WTC11 (cell line): Measurements from ENCODE around the gene BEND5. TPM values are rescaled to one million over a fixed set of nuclear protein-coding genes. Genes with fewer than 3 reads are reported as not detected.

ENCODE experiments used
- ATAC-seq: fragments of 200-7000 bp; cut with Tn5 transposase; 2 replicates; pipeline ENCODE4 v1.10.0; 2021; ENCODE audit warnings: mild to moderate bottlenecking, moderate library complexity
- CTCF ChIA-PET: fragments of 300-600 bp; sonication (Branson Sonifier 250); formaldehyde crosslinking; loops from one replicate; lab custom pipeline; 2021; ENCODE audit warnings: antibody characterized with exemption; lab: Charles Lee
- POLR2A ChIA-PET: fragments of 350-600 bp; sonication (Branson Sonifier 250); formaldehyde crosslinking; loops from one replicate; lab custom pipeline; 2021; ENCODE audit warnings: antibody characterized with exemption; lab: Charles Lee
- DNase-seq: peaks from one replicate; pipeline ENCODE4 v3.0.0; 2021; ENCODE audit warnings: low spot score
- H3K27ac Mint-ChIP-seq: 2 replicates; pipeline ENCODE4 v1.8.0; 2021; ENCODE audit warnings: mixed read lengths
- H3K27me3 Mint-ChIP-seq: 2 replicates; pipeline ENCODE4 v1.8.0; 2021; ENCODE audit warnings: low read depth, mild to moderate bottlenecking, moderate library complexity, mixed read lengths
- H3K36me3 Mint-ChIP-seq: 2 replicates; pipeline ENCODE4 v1.8.0; 2021; ENCODE audit warnings: mixed read lengths
- H3K4me1 Mint-ChIP-seq: 2 replicates; pipeline ENCODE4 v1.8.0; 2022; ENCODE audit warnings: mixed read lengths
- H3K4me3 Mint-ChIP-seq: 2 replicates; pipeline ENCODE4 v1.8.0; 2021; ENCODE audit warnings: mild to moderate bottlenecking, moderate library complexity, mixed read lengths
- H3K9me3 Mint-ChIP-seq: 2 replicates; pipeline ENCODE4 v1.8.0; 2021; ENCODE audit warnings: mixed read lengths
- ARID4B ChIP-seq: sonication (generic); formaldehyde crosslinking; IDR thresholded peaks from 2 replicates; pipeline ENCODE4 v1.8.0; 2023; ENCODE audit warnings: missing genetic modification reagents, mild to moderate bottlenecking, borderline replicate concordance
- E2F5 ChIP-seq: sonication (generic); formaldehyde crosslinking; IDR thresholded peaks from 2 replicates; pipeline ENCODE4 v1.8.1; 2022; ENCODE audit warnings: mild to moderate bottlenecking, moderate library complexity, missing genetic modification reagents
- GABPB1 ChIP-seq: sonication (generic); formaldehyde crosslinking; IDR thresholded peaks from 2 replicates; pipeline ENCODE4 v1.8.1; 2023; ENCODE audit warnings: mild to moderate bottlenecking, missing genetic modification reagents
- HMGXB4 ChIP-seq: sonication (generic); formaldehyde crosslinking; IDR thresholded peaks from 2 replicates; pipeline ENCODE4 v1.8.1; 2023; ENCODE audit warnings: mild to moderate bottlenecking, moderate library complexity, missing genetic modification reagents
- IRF2 ChIP-seq: sonication (generic); formaldehyde crosslinking; IDR thresholded peaks from 2 replicates; pipeline ENCODE4 v1.8.0; 2022; ENCODE audit warnings: low read depth, missing genetic modification reagents, borderline replicate concordance
- JAZF1 ChIP-seq: fragments of 250-450 bp; sonication (Bioruptor Pico); IDR thresholded peaks from 2 replicates; pipeline ENCODE4 v1.9.0; 2021; ENCODE audit warnings: moderate library complexity, mild to moderate bottlenecking, inconsistent platforms
- JUN ChIP-seq: sonication (generic); formaldehyde crosslinking; IDR thresholded peaks from 2 replicates; pipeline ENCODE4 v1.8.0; 2023; ENCODE audit warnings: mild to moderate bottlenecking, missing genetic modification reagents
- KAT7 ChIP-seq: sonication (generic); formaldehyde crosslinking; IDR thresholded peaks from 2 replicates; pipeline ENCODE4 v1.8.1; 2023; ENCODE audit warnings: missing genetic modification reagents, mild to moderate bottlenecking, borderline replicate concordance
- MYBL2 ChIP-seq: sonication (generic); formaldehyde crosslinking; IDR thresholded peaks from 2 replicates; pipeline ENCODE4 v1.8.1; 2023; ENCODE audit warnings: mild to moderate bottlenecking, moderate library complexity, missing genetic modification reagents
- NFATC4 ChIP-seq: fragments of 250-450 bp; sonication (Bioruptor Pico); IDR thresholded peaks from 2 replicates; pipeline ENCODE4 v1.9.0; 2021; ENCODE audit warnings: mild to moderate bottlenecking
- OVOL2 ChIP-seq: fragments of 250-450 bp; sonication (Bioruptor Pico); IDR thresholded peaks from 2 replicates; pipeline ENCODE4 v1.9.0; 2021; ENCODE audit warnings: mild to moderate bottlenecking, borderline replicate concordance
- RELA ChIP-seq: sonication (generic); formaldehyde crosslinking; IDR thresholded peaks from 2 replicates; pipeline ENCODE4 v1.8.1; 2022; ENCODE audit warnings: missing genetic modification reagents, mild to moderate bottlenecking, borderline replicate concordance
- SP1 ChIP-seq: sonication (generic); formaldehyde crosslinking; conservative IDR thresholded peaks from 2 replicates; pipeline ENCODE4 v1.8.1; 2022; ENCODE audit warnings: missing genetic modification reagents
- ZBTB43 ChIP-seq: sonication (generic); formaldehyde crosslinking; IDR thresholded peaks from 2 replicates; pipeline ENCODE4 v1.8.1; 2023; ENCODE audit warnings: mild to moderate bottlenecking, missing genetic modification reagents
- ZMAT4 ChIP-seq: fragments of 250-450 bp; sonication (Bioruptor Pico); IDR thresholded peaks from 2 replicates; pipeline ENCODE4 v1.9.0; 2021; ENCODE audit warnings: mild to moderate bottlenecking
- ZNF416 ChIP-seq: fragments of 250-450 bp; sonication (Bioruptor Pico); IDR thresholded peaks from 2 replicates; pipeline ENCODE4 v1.9.0; 2021; ENCODE audit warnings: mild to moderate bottlenecking, inconsistent platforms
- ZSCAN18 ChIP-seq: fragments of 250-450 bp; sonication (Bioruptor Pico); IDR thresholded peaks from 2 replicates; pipeline ENCODE4 v2.1.2; 2022; ENCODE audit warnings: mild to moderate bottlenecking, moderate library complexity
- total RNA-seq: library from RNA; stranded (reverse); gene quantifications from 3 replicates; pipeline ENCODE4 v1.2.3, GENCODE V29; 2021

The BEND5 gene
- total RNA-seq, 1 experiment from 2014 or later = 4.9 TPM

- CTCF ChIA-PET = interaction anchor here (1.0 kb wide), 1 partner anchor 184 kb away, joined by 3 read pairs; no protein-coding TSS in a partner anchor
- TF ChIP-seq ARID4B (CRISPR knock-in tag) (no peak), ZBTB43 (CRISPR knock-in tag) (no peak), ZSCAN18 (CRISPR knock-in tag) (no peak), KAT7 (CRISPR knock-in tag) (no peak), ZNF416 (CRISPR knock-in tag) (no peak), JAZF1 (CRISPR knock-in tag) (no peak), RELA (no peak), OVOL2 (CRISPR knock-in tag) (no peak), HMGXB4 (CRISPR knock-in tag) (no peak), ZMAT4 (CRISPR knock-in tag) (no peak), IRF2 (no peak), SP1 (no peak), E2F5 (CRISPR knock-in tag) (no peak), GABPB1 (no peak), NFATC4 (CRISPR knock-in tag) (no peak), JUN (CRISPR knock-in tag) (no peak), MYBL2 (CRISPR knock-in tag) (no peak)
- Mint-ChIP-seq H3K36me3 (peaks cover 44% of the 10 kb centered on the region), H3K4me3 (no peak overlapping the region), H3K9me3 (no peaks in the 10 kb centered on the region), H3K27me3 (no peaks in the 10 kb centered on the region), H3K27ac (no peak overlapping the region), H3K4me1 (peaks cover 15% of the 10 kb centered on the region)
- no peak for ATAC-seq
- POLR2A ChIA-PET = no interaction called here
- DNase-seq = no peak
Measured at GRCh38 chr1:48757363-48757762, 19.3 kb downstream of the BEND5 start.
